Upper lobe of right lung (tissue), 1 donor: ENCODE results near the gene HOXB13. TPM values are rescaled to one million over a fixed set of nuclear protein-coding genes. Genes with fewer than 3 reads are reported as not detected.
A peak's percentile ranks its signal among the peaks of the same experiment; 100 is the strongest.

Experiments
- ATAC-seq: fragments of 200-7000 bp; cut with Tn5 transposase; one replicate; pipeline ENCODE4 v1.9.1; 2020; ENCODE audit warnings: mild to moderate bottlenecking, moderate library complexity
- DNase-seq: peaks from one replicate; pipeline ENCODE4 v3.0.0-alpha.2; 2020
- H3K27ac ChIP-seq: fragments of 200-600 bp; one replicate; pipeline ENCODE4 v1.8.0; 2022
- H3K27me3 ChIP-seq: fragments of 200-600 bp; one replicate; pipeline ENCODE4 v1.8.0; 2022; ENCODE audit warnings: mild to moderate bottlenecking
- H3K36me3 ChIP-seq: fragments of 200-600 bp; one replicate; pipeline ENCODE4 v1.8.0; 2022
- H3K4me1 ChIP-seq: fragments of 200-600 bp; one replicate; pipeline ENCODE4 v1.8.0; 2022
- H3K4me3 ChIP-seq: fragments of 200-600 bp; one replicate; pipeline ENCODE4 v1.8.0; 2022; ENCODE audit warnings: mild to moderate bottlenecking
- H3K9me3 ChIP-seq: fragments of 200-600 bp; one replicate; pipeline ENCODE4 v1.8.0; 2022
- CTCF ChIP-seq: fragments of 200-600 bp; IDR thresholded peaks from one replicate; pipeline ENCODE4 v1.8.0; 2022; ENCODE audit warnings: antibody characterized with exemption
- intact Hi-C: fragments of 100-400 bp; cut with DNase I; formaldehyde crosslinking; loops from one replicate; pipeline ENCODE4 v1.11.0; 2022
- total RNA-seq: library from RNA; stranded (reverse); fragmentation: NEBNext Ultra II Directional; extraction: Animal tissue kit (Norgen Biotek cat#: 25700); gene quantifications from one replicate; pipeline ENCODE4 v1.2.1, GENCODE V29; 2021
- donor health status: DM: no; HTN: yes; CAD: no; lungs with severe emphysema.

The HOXB13 gene
- total RNA-seq, 1 donor from 2014 or later = not detected

GRCh38 chr17:48767263-48767774, 38.8 kb upstream of the HOXB13 start:
- intact Hi-C loops = no loop called here
- Histone ChIP-seq H3K27ac (no peak overlapping the region), H3K27me3 (peaks cover 44% of the 10 kb centered on the region), H3K4me1 (no peaks in the 10 kb centered on the region), H3K4me3 (no peak overlapping the region), H3K36me3 (no peaks in the 10 kb centered on the region), H3K9me3 (no peaks in the 10 kb centered on the region)
- no peak for TF ChIP-seq CTCF
- ATAC-seq (no peak), DNase-seq (peak; percentile 10)

- no peak for ATAC-seq
- peaks cover 75% of the 10 kb centered on the region for H3K27me3 ChIP-seq
- no peak for TF ChIP-seq CTCF
- H3K4me1 ChIP-seq = no peaks in the 10 kb centered on the region
- H3K9me3 ChIP-seq = no peaks in the 10 kb centered on the region
- no peak overlapping the region for H3K4me3 ChIP-seq
- H3K27ac ChIP-seq = no peak overlapping the region
- no peak for DNase-seq
- no peaks in the 10 kb centered on the region for H3K36me3 ChIP-seq
- intact Hi-C loops = no loop called here
Observed at GRCh38 chr17:48761114-48761513, 32.6 kb upstream of the HOXB13 start.

GRCh38 chr17:48760411-48760810, 31.9 kb upstream of the HOXB13 start:
- no peak for ATAC-seq
- no peak for TF ChIP-seq CTCF
- DNase-seq = peak; percentile 7
- no peaks in the 10 kb centered on the region for H3K36me3 ChIP-seq
- intact Hi-C loops = no loop called here
- no peaks in the 10 kb centered on the region for H3K9me3 ChIP-seq
- H3K4me1 ChIP-seq = no peaks in the 10 kb centered on the region
- H3K4me3 ChIP-seq = no peak overlapping the region
- H3K27ac ChIP-seq = no peak overlapping the region
- H3K27me3 ChIP-seq = peaks cover 80% of the 10 kb centered on the region

GRCh38 chr17:48759288-48759687, 30.7 kb upstream of the HOXB13 start:
- no peak for TF ChIP-seq CTCF
- Histone ChIP-seq H3K4me1 (peaks cover 4% of the 10 kb centered on the region), H3K36me3 (no peaks in the 10 kb centered on the region), H3K27ac (no peak overlapping the region), H3K4me3 (no peak overlapping the region), H3K9me3 (no peaks in the 10 kb centered on the region), H3K27me3 (peaks cover 88% of the 10 kb centered on the region)
- DNase-seq (no peak), ATAC-seq (no peak)
- intact Hi-C loops = no loop called here

GRCh38 chr17:48757524-48757961, 29.0 kb upstream of the HOXB13 start:
- peaks cover 4% of the 10 kb centered on the region for H3K4me1 ChIP-seq
- no peak overlapping the region for H3K27ac ChIP-seq
- DNase-seq = no peak
- no peak overlapping the region for H3K4me3 ChIP-seq
- no peaks in the 10 kb centered on the region for H3K9me3 ChIP-seq
- intact Hi-C loops = no loop called here
- H3K36me3 ChIP-seq = no peaks in the 10 kb centered on the region
- peaks cover 91% of the 10 kb centered on the region for H3K27me3 ChIP-seq
- no peak for ATAC-seq
- no peak for TF ChIP-seq CTCF

- TF ChIP-seq CTCF = no peak
- DNase-seq = no peak
- intact Hi-C loops = no loop called here
- Histone ChIP-seq H3K36me3 (no peaks in the 10 kb centered on the region), H3K4me3 (no peak overlapping the region), H3K27me3 (peaks cover 93% of the 10 kb centered on the region), H3K27ac (no peak overlapping the region), H3K9me3 (no peaks in the 10 kb centered on the region), H3K4me1 (peaks cover 4% of the 10 kb centered on the region)
- peak; percentile 25 for ATAC-seq
Observed at GRCh38 chr17:48756830-48757251, 28.3 kb upstream of the HOXB13 start.
